Osteocyte (in vitro differentiated cells): ENCODE results near the gene RNF13. TPM values are rescaled to one million over a fixed set of nuclear protein-coding genes. Genes with fewer than 3 reads are reported as not detected.

ENCODE experiments used
- DNase-seq: peaks from one replicate; pipeline ENCODE4 v3.0.0; 2021; ENCODE audit warnings: mixed read lengths; ENCODE audit not compliant: unreplicated experiment; ENCODE audit errors: extremely low spot score
- H3K27ac Mint-ChIP-seq: one replicate; pipeline ENCODE4 v1.8.0; 2021; ENCODE audit warnings: mild to moderate bottlenecking, mixed read lengths; ENCODE audit not compliant: unreplicated experiment
- H3K27me3 Mint-ChIP-seq: one replicate; pipeline ENCODE4 v1.8.0; 2021; ENCODE audit warnings: mixed read lengths; ENCODE audit not compliant: unreplicated experiment
- H3K36me3 Mint-ChIP-seq: one replicate; pipeline ENCODE4 v1.8.0; 2021; ENCODE audit warnings: mixed read lengths; ENCODE audit not compliant: unreplicated experiment
- H3K4me1 Mint-ChIP-seq: one replicate; pipeline ENCODE4 v1.8.0; 2021; ENCODE audit warnings: mixed read lengths; ENCODE audit not compliant: unreplicated experiment
- H3K4me3 Mint-ChIP-seq: one replicate; pipeline ENCODE4 v1.8.0; 2021; ENCODE audit warnings: mild to moderate bottlenecking, moderate library complexity, mixed read lengths; ENCODE audit not compliant: unreplicated experiment
- H3K9me3 Mint-ChIP-seq: one replicate; pipeline ENCODE4 v1.8.0; 2021; ENCODE audit warnings: mixed read lengths; ENCODE audit not compliant: unreplicated experiment
- CTCF ChIP-seq: fragments of 200-600 bp; sonication (generic); IDR thresholded peaks from 2 replicates; pipeline ENCODE4 v1.5.0; 2021; ENCODE audit warnings: antibody characterized with exemption, mild to moderate bottlenecking, moderate library complexity
- total RNA-seq: library from RNA; stranded (reverse); gene quantifications from 2 replicates; pipeline ENCODE4 v1.2.1, GENCODE V29; 2021

The RNF13 gene
- total RNA-seq, 1 donor from 2014 or later: 45.1 TPM

- Mint-ChIP-seq H3K4me1 (no peaks in the 10 kb centered on the region), H3K27ac (no peak overlapping the region), H3K4me3 (no peak overlapping the region), H3K9me3 (no peaks in the 10 kb centered on the region), H3K36me3 (peaks cover 23% of the 10 kb centered on the region), H3K27me3 (no peaks in the 10 kb centered on the region)
- DNase-seq: no peak
- no peak for TF ChIP-seq CTCF
These were observed 95.5 kb downstream of the RNF13 start for GRCh38 chr3:149908424-149908957.

- no peaks in the 10 kb centered on the region for H3K4me1 Mint-ChIP-seq
- no peak for TF ChIP-seq CTCF
- H3K4me3 Mint-ChIP-seq: no peak overlapping the region
- H3K27ac Mint-ChIP-seq: no peak overlapping the region
- H3K36me3 Mint-ChIP-seq: peaks cover 28% of the 10 kb centered on the region
- H3K9me3 Mint-ChIP-seq: no peaks in the 10 kb centered on the region
- H3K27me3 Mint-ChIP-seq: no peaks in the 10 kb centered on the region
- no peak for DNase-seq
These were observed 96.9 kb downstream of the RNF13 start for GRCh38 chr3:149909923-149910322.

- no peak for DNase-seq
- TF ChIP-seq CTCF: no peak
- Mint-ChIP-seq H3K27ac (no peak overlapping the region), H3K9me3 (no peaks in the 10 kb centered on the region), H3K4me1 (no peaks in the 10 kb centered on the region), H3K27me3 (no peaks in the 10 kb centered on the region), H3K4me3 (no peak overlapping the region), H3K36me3 (peaks cover 44% of the 10 kb centered on the region)
These were observed 104.2 kb downstream of the RNF13 start for GRCh38 chr3:149917124-149917667.

GRCh38 chr3:149919509-149919908 is 106.5 kb downstream of the RNF13 start:
- no peak overlapping the region for H3K4me3 Mint-ChIP-seq
- H3K36me3 Mint-ChIP-seq: peaks cover 35% of the 10 kb centered on the region
- TF ChIP-seq CTCF: no peak
- H3K9me3 Mint-ChIP-seq: no peaks in the 10 kb centered on the region
- no peaks in the 10 kb centered on the region for H3K4me1 Mint-ChIP-seq
- no peaks in the 10 kb centered on the region for H3K27me3 Mint-ChIP-seq
- no peak overlapping the region for H3K27ac Mint-ChIP-seq
- DNase-seq: no peak

- no peak overlapping the region for H3K27ac Mint-ChIP-seq
- no peaks in the 10 kb centered on the region for H3K4me1 Mint-ChIP-seq
- no peak for TF ChIP-seq CTCF
- DNase-seq: no peak
- no peak overlapping the region for H3K4me3 Mint-ChIP-seq
- no peaks in the 10 kb centered on the region for H3K27me3 Mint-ChIP-seq
- no peaks in the 10 kb centered on the region for H3K9me3 Mint-ChIP-seq
- peaks cover 33% of the 10 kb centered on the region for H3K36me3 Mint-ChIP-seq
These were observed 107.1 kb downstream of the RNF13 start for GRCh38 chr3:149920119-149920518.
